NT2/D1 (cell line): Measurements from ENCODE around the gene TSPAN1.

Experiments
- SUZ12 ChIP-seq: IDR thresholded peaks from 2 replicates; pipeline ENCODE4 v1.6.1; 2011; ENCODE audit not compliant: insufficient read length, insufficient read depth; ENCODE audit errors: extremely low read depth
- ZNF274 ChIP-seq: IDR thresholded peaks from 2 replicates; pipeline ENCODE4 v1.6.1; 2011; ENCODE audit warnings: mild to moderate bottlenecking, low read depth, low read length

- TF ChIP-seq SUZ12 (no peak), ZNF274 (no peak)
These were observed 45.9 kb downstream of the TSPAN1 start for GRCh38 chr1:46220808-46221207.
